ENCODE data around the gene AGMO.
A peak's percentile ranks its signal among the peaks of the same experiment; 100 is the strongest.

AGMO gene

GRCh38 chr7:15399441-15399840 lies 162.4 kb downstream of the AGMO start:
- H3K27ac ChIP-seq, result no peak overlapping the region
- no peak for TF ChIP-seq CTCF (conservative IDR thresholded peaks at IDR 0.05)

GRCh38 chr7:15397922-15398760 lies 163.7 kb downstream of the AGMO start:
- no peak for TF ChIP-seq CTCF (conservative IDR thresholded peaks at IDR 0.05)
- no peak overlapping the region for H3K27ac ChIP-seq

- H3K27ac ChIP-seq, result no peak overlapping the region
- no peak for TF ChIP-seq CTCF (conservative IDR thresholded peaks at IDR 0.05)
These were observed 164.7 kb downstream of the AGMO start for GRCh38 chr7:15397159-15397550.

GRCh38 chr7:15396210-15397158 lies 165.3 kb downstream of the AGMO start:
- TF ChIP-seq CTCF (conservative IDR thresholded peaks at IDR 0.05), result no peak
- H3K27ac ChIP-seq, result no peak overlapping the region

- TF ChIP-seq CTCF (conservative IDR thresholded peaks at IDR 0.05), result peak; percentile 21; the same call in 1 of the 2 replicates
- H3K27ac ChIP-seq, result no peak overlapping the region
These were observed 172.7 kb downstream of the AGMO start for GRCh38 chr7:15389073-15389472.

GRCh38 chr7:15378494-15379145 lies 183.2 kb downstream of the AGMO start:
- H3K27ac ChIP-seq, result no peak overlapping the region
- no peak for TF ChIP-seq CTCF (conservative IDR thresholded peaks at IDR 0.05)

- TF ChIP-seq CTCF (conservative IDR thresholded peaks at IDR 0.05), result no peak
- H3K27ac ChIP-seq, result no peak overlapping the region
These were observed 185.2 kb downstream of the AGMO start for GRCh38 chr7:15376600-15376999.

All from VCaP (cell line).